Occipital lobe (tissue), 2 donors: ENCODE results near the gene CXCL12. TPM values are rescaled to one million over a fixed set of nuclear protein-coding genes. Genes with fewer than 3 reads are reported as not detected.

Source experiments
- DNase-seq: peaks from one replicate; lab custom pipeline; 2025; lab: John Stamatoyannopoulos, UW
- total RNA-seq: library from RNA; depleted of rRNA; stranded (reverse); fragments of >200 nt; gene quantifications from one replicate; pipeline ENCODE4 v1.2.3, GENCODE V29; 2014

Gene CXCL12
- total RNA-seq, 1 donor from 2014 or later: 19.0 TPM

- DNase-seq: no peak
These were observed 49.4 kb downstream of the CXCL12 start for GRCh38 chr10:44335330-44336021.

GRCh38 chr10:44334621-44335184 is 50.2 kb downstream of the CXCL12 start:
- peak; percentile 12 for DNase-seq

GRCh38 chr10:44334091-44334490 is 50.8 kb downstream of the CXCL12 start:
- DNase-seq: no peak

GRCh38 chr10:44333511-44333910 is 51.4 kb downstream of the CXCL12 start:
- no peak for DNase-seq

GRCh38 chr10:44332465-44332864 is 52.4 kb downstream of the CXCL12 start:
- no peak for DNase-seq

- no peak for DNase-seq
These were observed 54.5 kb downstream of the CXCL12 start for GRCh38 chr10:44330431-44330830.

GRCh38 chr10:44327461-44327860 is 57.4 kb downstream of the CXCL12 start:
- no peak for DNase-seq
